MM.1S (cell line): Measurements from ENCODE around the gene TSPO2.

Experiments used
- EZH2 ChIP-seq: fragments of 300-600 bp; sonication (generic); optimal IDR thresholded peaks from 2 replicates; pipeline ENCODE3; 2017; ENCODE audit warnings: low read depth, mild to moderate bottlenecking, antibody characterized with exemption, low read length, mixed read lengths
- EZH2phosphoT487 ChIP-seq: fragments of 300-600 bp; sonication (generic); IDR thresholded peaks from 2 replicates; pipeline ENCODE4 v1.6.1; 2018; ENCODE audit warnings: antibody characterized with exemption, low read length

DNA sequence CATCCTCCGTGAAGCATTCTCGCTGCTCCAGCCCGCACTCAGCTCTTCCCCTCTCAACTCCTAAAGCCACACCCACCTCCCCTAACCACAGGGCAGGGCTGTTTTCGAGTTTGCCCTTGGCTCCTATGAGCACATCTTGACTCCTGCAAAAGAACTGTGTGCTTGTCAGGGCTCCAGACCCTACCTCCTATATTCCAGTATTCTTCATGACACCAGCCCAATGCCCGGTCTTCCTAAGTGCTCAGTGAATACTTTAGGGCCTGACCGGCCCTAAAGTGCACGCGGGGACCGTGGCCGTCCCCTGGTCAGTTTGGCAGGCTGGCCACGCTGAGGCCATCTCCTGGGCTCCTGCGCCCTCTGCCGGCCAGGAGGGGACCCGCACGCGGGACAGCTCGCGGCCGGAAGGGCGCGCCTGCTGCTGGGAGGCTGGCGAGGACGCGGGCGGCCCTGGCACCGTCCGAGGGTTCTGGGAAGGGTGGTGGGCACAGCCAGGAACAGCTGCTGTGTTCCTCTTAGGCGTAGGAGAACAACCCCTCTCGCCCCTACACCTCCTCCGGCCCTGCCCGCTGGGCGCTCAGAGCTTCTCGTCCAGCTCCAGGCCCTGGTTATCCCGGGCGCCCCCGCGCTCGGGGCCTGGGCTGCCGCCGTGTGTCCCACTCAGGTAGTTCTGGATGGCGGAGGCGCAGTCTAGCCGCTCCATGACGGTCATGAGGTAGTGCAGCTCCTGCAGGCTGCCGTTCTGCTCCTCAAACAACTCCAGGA lies 14.3 kb upstream of the TSPO2 start:
- TF ChIP-seq EZH2phosphoT487 (no peak), EZH2 (no peak)
